Heart left ventricle (tissue), 16 donors: Measurements from ENCODE around the gene NUP42. TPM values are rescaled to one million over a fixed set of nuclear protein-coding genes. Genes with fewer than 3 reads are reported as not detected.
"Not testable (repeated sequence)": the region's sequence is repeated elsewhere in the genome, so short reads cannot be mapped to it uniquely, and the experiment has no call there.

Source experiments
- ATAC-seq, 4 donors: fragments of 200-7000 bp; cut with Tn5 transposase; one replicate each; pipeline ENCODE4 v1.9.1; 2020 to 2022; ENCODE audit warnings: moderate library complexity in 4 of 4, mild to moderate bottlenecking in 3 of 4, moderate number of reproducible peaks in 1 of 4
- DNase-seq, 5 donors: peaks; one replicate each; pipeline ENCODE4 v3.0.0-alpha.2; 2020
- H3K27ac ChIP-seq, 12 donors: fragments of 200-600 bp; sonication (generic) in 4 of 12; one replicate each; pipeline versions ENCODE4 v1.5.0 to v1.8.0; 2016 to 2022; ENCODE audit warnings: mild to moderate bottlenecking in 2 of 12
- H3K27me3 ChIP-seq, 9 donors: fragments of 200-600 bp; sonication (generic) in 2 of 9; one replicate each; pipeline versions ENCODE4 v1.5.1 to v1.8.0; 2016 to 2022; ENCODE audit warnings: mild to moderate bottlenecking in 3 of 9
- H3K36me3 ChIP-seq, 9 donors: fragments of 200-600 bp; sonication (generic) in 2 of 9; one replicate each; pipeline versions ENCODE4 v1.5.0 to v1.8.0; 2018 to 2022; ENCODE audit warnings: mild to moderate bottlenecking in 2 of 9
- H3K4me1 ChIP-seq, 12 donors: fragments of 200-600 bp; sonication (generic) in 4 of 12; one replicate each; pipeline versions ENCODE4 v1.5.0 to v1.8.0; 2016 to 2022; ENCODE audit warnings: mild to moderate bottlenecking in 3 of 12
- H3K4me3 ChIP-seq, 12 donors: fragments of 200-600 bp; sonication (generic) in 4 of 12; one replicate each; pipeline versions ENCODE4 v1.5.0 to v1.8.0; 2017 to 2022; ENCODE audit warnings: mild to moderate bottlenecking in 9 of 12, moderate library complexity in 4 of 12
- H3K9me3 ChIP-seq, 12 donors: fragments of 200-600 bp; sonication (generic) in 4 of 12; one replicate each; pipeline versions ENCODE4 v1.5.0 to v1.8.0; 2016 to 2022; ENCODE audit warnings: mild to moderate bottlenecking in 1 of 12
- CTCF ChIP-seq, 12 donors: fragments of 200-600 bp; sonication (generic) in 4 of 12; IDR thresholded peaks; one replicate each; pipeline versions ENCODE4 v1.5.0 to v1.8.0; 2018 to 2022; ENCODE audit warnings: antibody characterized with exemption in 12 of 12, mild to moderate bottlenecking in 5 of 12
- POLR2A ChIP-seq, 2 donors: fragments of 450-650 bp; IDR thresholded peaks; one replicate each; pipeline ENCODE4 v1.6.1; 2017; ENCODE audit warnings: antibody characterized with exemption in 2 of 2, mild to moderate bottlenecking in 2 of 2, moderate library complexity in 2 of 2
- whole genome bisulfite sequencing, 4 donors: extraction: QIAGEN DNeasy Blood & Tissue Kit in 2 of 4; methylation state at CpG; one replicate each; pipeline versions ENCODE4 v1.1.5 to v1.1.7; 2013 to 2018; 5-methylcytosine and 5-hydroxymethylcytosine counted together
- intact Hi-C, 10 donors: fragments of 100-400 bp; cut with DNase I; formaldehyde crosslinking; loops; one replicate each; pipeline versions ENCODE4 v1.11.1 to v1.14.2; 2022
- polyA plus RNA-seq, 2 donors: library from polyadenylated mRNA; stranded (reverse); fragments of 200-250 nt; gene quantifications; one replicate each; pipeline ENCODE4 v1.2.3, GENCODE V29; 2013
- total RNA-seq, 9 donors: library from RNA; depleted of rRNA in 2 of 9; stranded (reverse); fragments of >200 nt in 2 of 9; fragmentation: NEBNext Ultra II Directional in 3 of 9; extraction: Animal tissue kit (Norgen Biotek cat#: 25700) in 3 of 9; gene quantifications; one replicate each; pipeline versions ENCODE4 v1.1.0 to v1.2.4, GENCODE V29; 2016 to 2023
- donor health status: ischemic (EF 13 %, LVEDD 7.1; RV severe dilation, severe dysfunction).
- donor health status: healthy with polysubstance abuse.
- donor health status: DM: no; HTN: yes; CAD: no.
- donor health status: DM: no; HTN: no; CAD: no.
- donor health status: ischemic (EF 25% LVEDD 6.9; RV normal size, moderate dysfunction).
- donor health status: ischemic (EF 25% LVEDD 5.7; RV mildly dilated, moderate dysfunction).
- donor health status: healthy.
- donor health status: DM: yes; HTN: yes; CAD: no.
- donor health status: ischemic (EF 35%, LVEDD 5.7; RV mildly dilated, moderate dysfunction).
- donor health status: nonischemic (EF 11% LVEDD 7.7; RV severe dilation, severe dysfunction).
- donor health status: DM: yes; HTN: yes; CAD: no.
- donor health status: PGD.
- donor health status: ischemic (EF 29% LVEDD 5.4; RV normal size, mild dysfunction).
- donor health status: nonischemic (EF 23%, LVEDD 6.1; RV moderate dilation, normal function).

The NUP42 gene
- total and polyA plus RNA-seq, 11 donors = 12.7 to 26.1 (median 19.3) TPM

GRCh38 chr7:23185980-23186379 lies 4.1 kb downstream of the NUP42 start:
- intact Hi-C loops = loop anchor here in 7 of 10 donors (5.0 to 10.0 kb wide), 7 partner anchors 61 to 299 kb away; partner anchors contain the start of genes GPNMB (in 3 of the 7), HYCC1 (in 1 of the 7), IGF2BP3 (in 1 of the 7) and KLHL7 (in 1 of the 7)
- Histone ChIP-seq H3K4me1 (peaks cover 4 to 46% (median 26%) of the 10 kb centered on the region in 12 donors), H3K4me3 (no peak overlapping the region), H3K27ac (no peak overlapping the region), H3K27me3 (no peaks in the 10 kb centered on the region), H3K9me3 (no peaks in the 10 kb centered on the region), H3K36me3 (peaks cover 0 to 58% (median 52%) of the 10 kb centered on the region in 9 donors)
- no peak for DNase-seq
- ATAC-seq = no peak
- TF ChIP-seq CTCF (IDR thresholded peaks at IDR 0.05) = no peak
- no peak for TF ChIP-seq POLR2A (IDR thresholded peaks at IDR 0.05)
- WGBS, 4 donors = 72 to 86% (median 82%) methylated on average over 1 of the region's 1 CpG

- ATAC-seq (peak in 1 of 4 donors; percentile 45), DNase-seq (no peak)
- WGBS, 4 donors = 45 to 49% (median 47%) methylated on average over 2 of the region's 2 CpGs
- intact Hi-C loops = loop anchor here in 2 of 10 donors (5.0 kb wide), 2 partner anchors 56 to 66 kb away; partner anchors contain the start of gene GPNMB (in 1 of the 2)
- H3K9me3 ChIP-seq = no peaks in the 10 kb centered on the region
- peak overlapping the region in 1 of 12 donors; percentile 23 for H3K27ac ChIP-seq
- no peaks in the 10 kb centered on the region for H3K27me3 ChIP-seq
- H3K4me3 ChIP-seq = no peak overlapping the region
- H3K36me3 ChIP-seq = peaks cover 0 to 87% (median 78%) of the 10 kb centered on the region in 9 donors
- H3K4me1 ChIP-seq = peaks cover 0 to 16% (median 2%) of the 10 kb centered on the region in 12 donors
- no peak for TF ChIP-seq POLR2A (IDR thresholded peaks at IDR 0.05)
- TF ChIP-seq CTCF (IDR thresholded peaks at IDR 0.05) = no peak
Observed at GRCh38 chr7:23191022-23191421, 9.2 kb downstream of the NUP42 start.

- intact Hi-C loops = loop anchor here in 2 of 10 donors (5.0 kb wide), 2 partner anchors 54 to 64 kb away; partner anchors contain the start of gene GPNMB (in 1 of the 2)
- H3K4me3 ChIP-seq, H3K27ac ChIP-seq, H3K9me3 ChIP-seq, DNase-seq, H3K27me3 ChIP-seq: not testable (repeated sequence)
- H3K36me3 ChIP-seq = peaks cover 0 to 83% (median 71%) of the 10 kb centered on the region in 9 donors
- ATAC-seq = peak in 1 of 4 donors; percentile 20
- H3K4me1 ChIP-seq = peaks cover 0 to 18% (median 4%) of the 10 kb centered on the region in 12 donors
- 95 to 98% (median 97%) methylated on average over 14 to 27 of the region's 27 CpGs for WGBS, 4 donors
Observed at GRCh38 chr7:23193650-23194227, 11.9 kb downstream of the NUP42 start.

- H3K9me3 ChIP-seq = no peaks in the 10 kb centered on the region
- ATAC-seq = peak; percentile 82 to 93 (median 92)
- no peaks in the 10 kb centered on the region for H3K27me3 ChIP-seq
- intact Hi-C loops = loop anchor here in 3 of 10 donors (5.0 kb wide), 1 partner anchor 51 kb away; the partner anchor contains the start of gene GPNMB (in 3 of the 3)
- WGBS, 4 donors = 50 to 63% (median 55%) methylated on average over 5 of the region's 5 CpGs
- peak overlapping the region in 11 of 12 donors; percentile 3 to 78 (median 48) for H3K27ac ChIP-seq
- TF ChIP-seq POLR2A (IDR thresholded peaks at IDR 0.05) (no peak), CTCF (IDR thresholded peaks at IDR 0.05) (no peak)
- no peak overlapping the region for H3K4me3 ChIP-seq
- peaks cover 0 to 90% (median 77%) of the 10 kb centered on the region in 9 donors for H3K36me3 ChIP-seq
- DNase-seq = no peak
- H3K4me1 ChIP-seq = peaks cover 0 to 18% (median 4%) of the 10 kb centered on the region in 12 donors
Observed at GRCh38 chr7:23196306-23196705, 14.5 kb downstream of the NUP42 start.

GRCh38 chr7:23197745-23198144 lies 15.9 kb downstream of the NUP42 start:
- H3K27me3 ChIP-seq, DNase-seq, H3K4me3 ChIP-seq, H3K9me3 ChIP-seq, ATAC-seq: not testable (repeated sequence)
- Histone ChIP-seq H3K36me3 (peaks cover 0 to 83% (median 72%) of the 10 kb centered on the region in 9 donors), H3K4me1 (peaks cover 0 to 18% (median 4%) of the 10 kb centered on the region in 12 donors), H3K27ac (peak overlapping the region in 1 of 12 donors; percentile 3)
- intact Hi-C loops = loop anchor here in 3 of 10 donors (5.0 kb wide), 1 partner anchor 50 kb away; the partner anchor contains the start of gene GPNMB (in 3 of the 3)
- WGBS, 4 donors = 90 to 98% (median 94%) methylated on average over 5 of the region's 5 CpGs
